ENCODE data around the gene KHDRBS2. TPM values are rescaled to one million over a fixed set of nuclear protein-coding genes. Genes with fewer than 3 reads are reported as not detected.

KHDRBS2 gene
- total and polyA plus RNA-seq, 7 donors, result 0.16 to 0.69 (median 0.36) TPM; not detected in 2

- 52 to 60% methylated on average over 2 of the region's 2 CpGs for WGBS, 2 donors
- Histone ChIP-seq H3K4me1 (peaks cover 0 to 14% (median 7%) of the 10 kb centered on the region in 4 donors), H3K4me3 (no peak overlapping the region), H3K27me3 (peaks cover 9 to 35% (median 18%) of the 10 kb centered on the region in 3 donors), H3K9me3 (no peaks in the 10 kb centered on the region), H3K27ac (no peak overlapping the region), H3K36me3 (no peaks in the 10 kb centered on the region)
- intact Hi-C loops (cut with DNase I), result no loop called here
- no peak for TF ChIP-seq EP300 (IDR thresholded peaks at IDR 0.05)
- TF ChIP-seq POLR2A (IDR thresholded peaks at IDR 0.05), result no peak
- peak in 2 of 4 experiments; percentile 10 to 34 for TF ChIP-seq CTCF (IDR thresholded peaks at IDR 0.05)
- no peak for DNase-seq
Measured at GRCh38 chr6:62283796-62284411, 2.1 kb downstream of the KHDRBS2 start.

- TF ChIP-seq POLR2AphosphoS5 (IDR thresholded peaks at IDR 0.05), result no peak
- no peak for TF ChIP-seq CTCF (IDR thresholded peaks at IDR 0.05)
- TF ChIP-seq POLR2A (IDR thresholded peaks at IDR 0.05), result no peak
- no peak for TF ChIP-seq EP300 (IDR thresholded peaks at IDR 0.05)
- WGBS, 2 donors, result 15 to 52% methylated on average over 2 of the region's 2 CpGs
- H3K27me3 ChIP-seq, result peaks cover 9 to 35% (median 18%) of the 10 kb centered on the region in 3 donors
- H3K4me3 ChIP-seq, result no peak overlapping the region
- peaks cover 0 to 14% (median 7%) of the 10 kb centered on the region in 4 donors for H3K4me1 ChIP-seq
- H3K9me3 ChIP-seq, result no peaks in the 10 kb centered on the region
- H3K27ac ChIP-seq, result no peak overlapping the region
- DNase-seq, result no peak
- H3K36me3 ChIP-seq, result no peaks in the 10 kb centered on the region
- intact Hi-C loops (cut with DNase I), result no loop called here
Measured at GRCh38 chr6:62283365-62283764, 2.7 kb downstream of the KHDRBS2 start.

GRCh38 chr6:62280099-62280498 is 5.9 kb downstream of the KHDRBS2 start:
- no peak overlapping the region for H3K27ac ChIP-seq
- intact Hi-C loops (cut with DNase I), result no loop called here
- peaks cover 0 to under 1% (median 0%) of the 10 kb centered on the region in 4 donors for H3K4me1 ChIP-seq
- peaks cover 0 to 5% (median 4%) of the 10 kb centered on the region in 3 donors for H3K27me3 ChIP-seq
- no peaks in the 10 kb centered on the region for H3K36me3 ChIP-seq
- DNase-seq, result no peak
- no peaks in the 10 kb centered on the region for H3K9me3 ChIP-seq
- no peak overlapping the region for H3K4me3 ChIP-seq
- TF ChIP-seq POLR2A (IDR thresholded peaks at IDR 0.05) (no peak), EP300 (IDR thresholded peaks at IDR 0.05) (no peak), CTCF (IDR thresholded peaks at IDR 0.05) (no peak), POLR2AphosphoS5 (IDR thresholded peaks at IDR 0.05) (no peak)
- WGBS, 2 donors, result 84 to 93% methylated on average over 3 of the region's 3 CpGs

- no peak for DNase-seq
- WGBS, 2 donors, result 83 to 95% methylated on average over 1 of the region's 1 CpG
- TF ChIP-seq EP300 (IDR thresholded peaks at IDR 0.05) (no peak), POLR2AphosphoS5 (IDR thresholded peaks at IDR 0.05) (no peak), CTCF (IDR thresholded peaks at IDR 0.05) (no peak), POLR2A (IDR thresholded peaks at IDR 0.05) (no peak)
- intact Hi-C loops (cut with DNase I), result no loop called here
- Histone ChIP-seq H3K9me3 (no peaks in the 10 kb centered on the region), H3K36me3 (no peaks in the 10 kb centered on the region), H3K4me3 (no peak overlapping the region), H3K4me1 (no peaks in the 10 kb centered on the region), H3K27ac (no peak overlapping the region), H3K27me3 (no peaks in the 10 kb centered on the region)
Measured at GRCh38 chr6:62272114-62272513, 13.9 kb downstream of the KHDRBS2 start.
